PC-3 (cell line): Measurements from ENCODE around the gene CYP11A1. TPM values are rescaled to one million over a fixed set of nuclear protein-coding genes. Genes with fewer than 3 reads are reported as not detected.

Experiments
- ATAC-seq: fragments of 200-7000 bp; cut with Tn5 transposase; 2 replicates; pipeline ENCODE4 v1.9.1; 2020; ENCODE audit warnings: mild to moderate bottlenecking, moderate library complexity
- BruUV-seq: library from RNA; stranded (reverse); fragments of 400-500 nt; replicated peaks from 2 replicates; lab custom pipeline; 2021; lab: Mats Ljungman, UMichigan
- CTCF ChIA-PET: fragments of 300-600 bp; sonication (Branson Sonifier 250); formaldehyde crosslinking; loops from one replicate; lab custom pipeline; 2022; ENCODE audit warnings: antibody characterized with exemption; lab: Charles Lee
- POLR2A ChIA-PET: fragments of 300-600 bp; sonication (Branson Sonifier 250); formaldehyde crosslinking; loops from one replicate; lab custom pipeline; 2022; ENCODE audit warnings: antibody characterized with exemption; ENCODE audit not compliant: unreplicated experiment; lab: Charles Lee
- DNase-seq: peaks from one replicate; pipeline ENCODE4 v3.0.0-alpha.2; 2015
- H2AFZ ChIP-seq: fragments of 300-600 bp; sonication (generic); 2 replicates; pipeline ENCODE4 v1.6.0; 2016; ENCODE audit warnings: antibody characterized with exemption, low read length
- H3F3A ChIP-seq: fragments of 300-600 bp; sonication (generic); one replicate; pipeline ENCODE4 v1.6.0; 2017; ENCODE audit warnings: antibody characterized with exemption, low read length, control low read depth, mild to moderate bottlenecking; ENCODE audit not compliant: unreplicated experiment
- H3K27ac ChIP-seq: fragments of 300-600 bp; sonication (generic); 2 replicates; pipeline ENCODE4 v1.5.1; 2016; ENCODE audit warnings: mild to moderate bottlenecking, low read length
- H3K27me3 ChIP-seq: fragments of 300-600 bp; sonication (generic); 2 replicates; pipeline ENCODE4 v1.6.1; 2016; ENCODE audit warnings: low read length, mixed read lengths
- H3K36me3 ChIP-seq: fragments of 300-600 bp; sonication (generic); 2 replicates; pipeline ENCODE4 v1.6.1; 2016; ENCODE audit warnings: low read depth, mixed run types, low read length, mixed read lengths
- H3K4me1 ChIP-seq: fragments of 300-600 bp; sonication (generic); 2 replicates; pipeline ENCODE4 v1.5.1; 2016; ENCODE audit warnings: low read length; ENCODE audit not compliant: insufficient read depth
- H3K4me2 ChIP-seq: fragments of 300-600 bp; sonication (generic); 2 replicates; pipeline ENCODE4 v1.6.0; 2016; ENCODE audit warnings: low read length
- H3K4me3 ChIP-seq: fragments of 300-600 bp; sonication (generic); 2 replicates; pipeline ENCODE4 v1.5.1; 2016; ENCODE audit warnings: mild to moderate bottlenecking, low read length, mixed read lengths
- H3K79me2 ChIP-seq: fragments of 300-600 bp; sonication (generic); 2 replicates; pipeline ENCODE4 v1.6.1; 2017; ENCODE audit warnings: low read length, mixed read lengths
- H3K9ac ChIP-seq: fragments of 300-600 bp; sonication (generic); 2 replicates; pipeline ENCODE4 v1.6.0; 2016; ENCODE audit warnings: mild to moderate bottlenecking, low read length
- H3K9me2 ChIP-seq: fragments of 300-600 bp; sonication (generic); replicated peaks from 2 replicates; pipeline ENCODE4 v1.6.1; 2016; ENCODE audit warnings: mixed run types, low read length, mixed read lengths
- H3K9me3 ChIP-seq: fragments of 300-600 bp; sonication (generic); 2 replicates; pipeline ENCODE4 v1.6.1; 2016; ENCODE audit warnings: low read length, mixed read lengths
- H4K20me1 ChIP-seq: fragments of 300-600 bp; sonication (generic); 2 replicates; pipeline ENCODE4 v1.6.1; 2016; ENCODE audit warnings: low read length, mixed read lengths
- CTCF ChIP-seq: fragments of 300-600 bp; sonication (generic); conservative IDR thresholded peaks from 2 replicates; pipeline ENCODE4 v1.5.1; 2017; ENCODE audit warnings: antibody characterized with exemption, low read depth, mild to moderate bottlenecking, low read length
- EZH2 ChIP-seq: fragments of 300-600 bp; sonication (generic); IDR thresholded peaks from one replicate; pipeline ENCODE4 v1.6.1; 2017; ENCODE audit warnings: antibody characterized with exemption, mild to moderate bottlenecking, low read length; ENCODE audit not compliant: unreplicated experiment
- EZH2phosphoT487 ChIP-seq: fragments of 300-600 bp; sonication (generic); IDR thresholded peaks from 2 replicates; pipeline ENCODE4 v1.6.1; 2018; ENCODE audit warnings: mild to moderate bottlenecking, antibody characterized with exemption, low read length, borderline replicate concordance
- intact Hi-C: fragments of 100-400 bp; cut with micrococcal nuclease; formaldehyde crosslinking; loops from 2 replicates; pipeline ENCODE4 v1.9.0; 2023
- total RNA-seq: library from RNA; depleted of rRNA; stranded (reverse); fragments of >200 nt; gene quantifications from 2 replicates; pipeline ENCODE4 v1.2.3, GENCODE V29; 2014

Gene CYP11A1
- total RNA-seq, 1 experiment from 2014 or later: 0.18 TPM

- no peaks in the 10 kb centered on the region for H4K20me1 ChIP-seq
- ChIA-PET CTCF (no interaction called here), POLR2A (no interaction called here)
- DNase-seq (no peak), ATAC-seq (no peak)
- no peak for TF ChIP-seq EZH2phosphoT487
- H3K4me1 ChIP-seq: no peaks in the 10 kb centered on the region
- H2AFZ ChIP-seq: no peak overlapping the region
- H3K9ac ChIP-seq: no peak overlapping the region
- no TSS peak for BruUV-seq
- no peak overlapping the region for H3K4me3 ChIP-seq
- no peak overlapping the region for H3K4me2 ChIP-seq
- H3K9me2 ChIP-seq: no peaks in the 10 kb centered on the region
- no peaks in the 10 kb centered on the region for H3F3A ChIP-seq
- H3K9me3 ChIP-seq: no peaks in the 10 kb centered on the region
- no peaks in the 10 kb centered on the region for H3K36me3 ChIP-seq
- no peak overlapping the region for H3K27ac ChIP-seq
- no peaks in the 10 kb centered on the region for H3K79me2 ChIP-seq
- peaks cover 34% of the 10 kb centered on the region; the same call in 1 of the 2 replicates for H3K27me3 ChIP-seq
- intact Hi-C loops: loop anchor here (10.0 kb wide), 1 partner anchor 325 kb away; no protein-coding TSS in a partner anchor
Measured at GRCh38 chr15:74300057-74300795, 67.2 kb downstream of the CYP11A1 start.

GRCh38 chr15:74297887-74298286 is 69.6 kb downstream of the CYP11A1 start:
- no peaks in the 10 kb centered on the region for H3F3A ChIP-seq
- H3K27ac ChIP-seq: no peak overlapping the region
- BruUV-seq: no TSS peak
- no peak for TF ChIP-seq EZH2phosphoT487
- no peak for TF ChIP-seq EZH2
- no peak for TF ChIP-seq CTCF
- no peak overlapping the region for H2AFZ ChIP-seq
- H3K9me2 ChIP-seq: no peaks in the 10 kb centered on the region
- no peak overlapping the region for H3K9ac ChIP-seq
- no peaks in the 10 kb centered on the region for H4K20me1 ChIP-seq
- H3K36me3 ChIP-seq: no peaks in the 10 kb centered on the region
- ChIA-PET CTCF (no interaction called here), POLR2A (no interaction called here)
- intact Hi-C loops: no loop called here
- H3K27me3 ChIP-seq: peaks cover 40% of the 10 kb centered on the region; the same call in 1 of the 2 replicates
- H3K9me3 ChIP-seq: no peaks in the 10 kb centered on the region
- H3K4me1 ChIP-seq: no peaks in the 10 kb centered on the region
- no peaks in the 10 kb centered on the region for H3K79me2 ChIP-seq
- no peak overlapping the region for H3K4me2 ChIP-seq
- ATAC-seq: no peak
- no peak overlapping the region for H3K4me3 ChIP-seq
- no peak for DNase-seq

- H3K4me3 ChIP-seq: no peak overlapping the region
- DNase-seq (no peak), ATAC-seq (no peak)
- TF ChIP-seq EZH2 (no peak), CTCF (no peak), EZH2phosphoT487 (no peak)
- no peaks in the 10 kb centered on the region for H3F3A ChIP-seq
- H3K9ac ChIP-seq: no peak overlapping the region
- intact Hi-C loops: no loop called here
- POLR2A ChIA-PET: no interaction called here
- peaks cover 32% of the 10 kb centered on the region; the same call in 1 of the 2 replicates for H3K27me3 ChIP-seq
- H3K4me2 ChIP-seq: no peak overlapping the region
- no peaks in the 10 kb centered on the region for H3K79me2 ChIP-seq
- H3K9me3 ChIP-seq: no peaks in the 10 kb centered on the region
- no peaks in the 10 kb centered on the region for H3K9me2 ChIP-seq
- H3K27ac ChIP-seq: no peak overlapping the region
- no TSS peak for BruUV-seq
- no peak overlapping the region for H2AFZ ChIP-seq
- H4K20me1 ChIP-seq: no peaks in the 10 kb centered on the region
- no peaks in the 10 kb centered on the region for H3K4me1 ChIP-seq
- no peaks in the 10 kb centered on the region for H3K36me3 ChIP-seq
- CTCF ChIA-PET: no interaction called here
Measured at GRCh38 chr15:74295800-74296199, 71.6 kb downstream of the CYP11A1 start.
